Mesodermal cell (in vitro differentiated cells): ENCODE results near the gene MRM2.

Experiments
- H3K27ac ChIP-seq: 2 replicates; pipeline ENCODE4 v1.7.0; 2013; ENCODE audit warnings: mild to moderate bottlenecking, low read depth, low read length, moderate library complexity; ENCODE audit not compliant: severe bottlenecking
- H3K36me3 ChIP-seq: 2 replicates; pipeline ENCODE4 v1.7.1; 2013; ENCODE audit warnings: mild to moderate bottlenecking, low read length, moderate library complexity; ENCODE audit not compliant: control insufficient read depth, insufficient read depth
- H3K4me1 ChIP-seq: one replicate; pipeline ENCODE4 v1.7.1; 2013; ENCODE audit warnings: mild to moderate bottlenecking, low read length; ENCODE audit not compliant: insufficient read depth, control insufficient read depth, poor library complexity, severe bottlenecking
- H3K4me3 ChIP-seq: 2 replicates; pipeline ENCODE4 v1.7.0; 2013; ENCODE audit warnings: low read length, control low read depth, mild to moderate bottlenecking; ENCODE audit not compliant: insufficient read depth, poor library complexity, severe bottlenecking; ENCODE audit errors: extremely low read depth
- H3K9me3 ChIP-seq: 2 replicates; pipeline ENCODE4 v1.7.1; 2013; ENCODE audit warnings: mild to moderate bottlenecking, low read length, moderate library complexity; ENCODE audit not compliant: control insufficient read depth
- WGBS, 2 experiments: methylation state at CpG; one replicate each; pipeline ENCODE4 v1.1.5; 2013; ENCODE audit warnings: missing lambda C conversion rate in 2 of 2; ENCODE audit not compliant: insufficient coverage in 2 of 2; 5-methylcytosine and 5-hydroxymethylcytosine counted together

MRM2 gene

DNA sequence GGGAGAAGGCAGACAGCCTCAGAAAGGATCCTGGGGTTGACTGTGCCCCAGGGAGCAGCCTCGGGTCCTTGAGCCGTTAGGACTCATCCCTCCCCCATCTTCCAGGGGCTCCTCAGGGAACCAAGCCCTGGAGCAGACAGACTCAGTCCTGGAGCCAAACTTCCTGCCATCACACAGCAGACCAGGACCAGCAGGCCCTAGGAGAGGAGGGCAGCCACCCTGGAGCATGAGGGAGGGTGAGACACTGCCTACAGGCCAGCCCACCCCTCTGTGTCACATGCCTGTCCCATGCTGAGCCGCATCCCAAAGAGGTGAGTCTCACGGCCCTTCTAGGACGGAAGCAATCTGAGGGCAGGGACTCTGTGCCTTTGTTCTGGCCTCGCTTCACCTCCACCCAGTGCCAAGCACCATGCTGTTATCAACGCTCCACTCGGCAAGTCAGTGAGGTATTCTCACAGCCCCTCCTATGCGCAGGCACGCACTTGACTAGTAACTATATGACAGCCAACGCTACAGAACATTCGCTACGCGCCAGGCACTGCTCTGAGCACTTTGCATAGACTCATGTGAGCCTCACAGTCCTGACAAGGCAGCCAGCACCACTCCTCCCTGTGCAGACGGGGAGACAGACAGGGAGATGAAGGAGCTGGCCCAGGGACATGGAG is 28.3 kb downstream of the MRM2 start:
- Histone ChIP-seq H3K36me3 (peaks cover 90% of the 10 kb centered on the region), H3K4me3 (no peak overlapping the region), H3K4me1 (peaks cover 11% of the 10 kb centered on the region), H3K9me3 (no peaks in the 10 kb centered on the region), H3K27ac (no peak overlapping the region)
- WGBS, 2 experiments = 89 to 92% methylated on average over 14 to 15 of the region's 15 CpGs

- peaks cover 89% of the 10 kb centered on the region for H3K36me3 ChIP-seq
- no peaks in the 10 kb centered on the region for H3K9me3 ChIP-seq
- WGBS, 2 experiments = 93 to 96% methylated on average over 8 to 10 of the region's 10 CpGs
- H3K4me1 ChIP-seq = peaks cover 11% of the 10 kb centered on the region
- H3K4me3 ChIP-seq = no peak overlapping the region
- no peak overlapping the region for H3K27ac ChIP-seq
Observed at GRCh38 chr7:2212906-2213305, 29.1 kb downstream of the MRM2 start.

- Histone ChIP-seq H3K9me3 (no peaks in the 10 kb centered on the region), H3K27ac (no peak overlapping the region), H3K4me3 (no peak overlapping the region), H3K4me1 (peaks cover 11% of the 10 kb centered on the region), H3K36me3 (peaks cover 88% of the 10 kb centered on the region)
- WGBS, 2 experiments = 92 to 97% methylated on average over 10 to 13 of the region's 13 CpGs
Observed at GRCh38 chr7:2211926-2212325, 30.1 kb downstream of the MRM2 start.

- 92 to 96% methylated on average over 14 of the region's 15 CpGs for WGBS, 2 experiments
- Histone ChIP-seq H3K27ac (no peak overlapping the region), H3K36me3 (peaks cover 85% of the 10 kb centered on the region), H3K9me3 (no peaks in the 10 kb centered on the region), H3K4me1 (peaks cover 11% of the 10 kb centered on the region), H3K4me3 (no peak overlapping the region)
Observed at GRCh38 chr7:2211259-2211880, 30.6 kb downstream of the MRM2 start.

- Histone ChIP-seq H3K27ac (no peak overlapping the region), H3K4me3 (no peak overlapping the region), H3K4me1 (peaks cover 11% of the 10 kb centered on the region), H3K9me3 (no peaks in the 10 kb centered on the region), H3K36me3 (peaks cover 81% of the 10 kb centered on the region)
- WGBS, 2 experiments = 92% methylated on average over 26 to 30 of the region's 30 CpGs
Observed at GRCh38 chr7:2210551-2211258, 31.3 kb downstream of the MRM2 start.

GRCh38 chr7:2209961-2210323 is 32.1 kb downstream of the MRM2 start:
- Histone ChIP-seq H3K36me3 (peaks cover 76% of the 10 kb centered on the region), H3K27ac (no peak overlapping the region), H3K4me3 (no peak overlapping the region), H3K9me3 (no peaks in the 10 kb centered on the region), H3K4me1 (peaks cover 14% of the 10 kb centered on the region)
- WGBS, 2 experiments = 93 to 97% methylated on average over 6 to 8 of the region's 8 CpGs

DNA sequence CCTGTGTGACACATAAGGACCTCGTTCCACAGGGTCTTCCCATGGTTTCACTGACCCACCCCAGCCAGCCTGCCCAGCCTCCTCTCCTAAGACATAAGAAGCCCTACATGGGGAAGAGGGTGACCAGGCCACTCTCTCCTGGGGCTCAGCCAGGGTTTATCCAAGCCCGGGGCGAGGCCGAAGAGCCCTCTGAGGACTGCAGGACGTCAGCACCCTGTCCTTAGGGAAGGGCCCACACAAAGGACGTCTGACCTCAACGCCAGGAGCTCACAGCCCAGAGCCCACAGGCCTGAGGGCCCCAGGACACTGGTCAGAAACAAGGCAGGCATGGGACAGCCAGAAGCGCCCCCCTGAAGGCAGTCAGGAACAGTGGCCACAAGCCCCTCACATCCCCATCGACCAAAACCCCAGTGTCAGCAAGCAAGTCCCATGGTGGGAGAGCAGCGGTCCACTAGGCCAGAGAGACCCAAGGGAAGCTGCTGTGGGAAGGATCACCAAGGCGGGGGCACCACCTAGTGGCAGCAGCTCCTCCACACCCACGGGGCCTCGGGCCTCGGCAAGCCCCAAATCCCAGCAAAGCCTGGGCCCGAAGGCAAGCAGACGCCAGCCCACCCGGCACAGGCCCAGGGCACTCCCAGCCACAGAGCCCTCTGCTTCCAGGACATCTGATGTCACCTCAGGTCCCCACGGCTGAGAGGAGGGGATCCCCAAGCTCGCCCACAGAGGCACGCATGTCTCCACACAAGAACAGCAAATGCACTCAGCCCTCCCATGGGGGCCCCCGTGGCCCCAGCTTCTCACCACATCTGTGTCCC is 32.7 kb downstream of the MRM2 start:
- 76 to 84% methylated on average over 16 to 19 of the region's 21 CpGs for WGBS, 2 experiments
- Histone ChIP-seq H3K4me3 (no peak overlapping the region), H3K27ac (no peak overlapping the region), H3K4me1 (peaks cover 18% of the 10 kb centered on the region), H3K9me3 (no peaks in the 10 kb centered on the region), H3K36me3 (peaks cover 75% of the 10 kb centered on the region)

DNA sequence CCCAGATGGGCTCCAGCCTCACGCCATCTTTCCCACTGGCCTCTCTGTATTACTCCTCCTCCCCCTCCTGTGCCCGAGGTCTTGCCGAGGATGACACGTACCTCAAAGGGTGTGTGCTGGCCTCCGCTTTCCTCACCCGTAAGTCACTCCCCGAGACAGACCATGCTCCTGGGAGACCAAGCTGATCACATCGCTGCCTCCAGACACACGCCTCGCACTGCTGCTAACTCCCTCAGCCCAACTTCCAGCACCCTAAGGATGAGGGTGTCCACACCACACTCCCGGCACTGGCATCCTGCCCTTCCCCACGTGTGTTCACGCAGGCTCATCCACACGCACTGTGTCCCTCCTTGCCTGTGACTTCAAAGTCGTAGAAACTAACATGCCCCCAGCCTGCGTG is 33.3 kb downstream of the MRM2 start:
- no peak overlapping the region for H3K27ac ChIP-seq
- no peaks in the 10 kb centered on the region for H3K9me3 ChIP-seq
- H3K4me3 ChIP-seq = no peak overlapping the region
- peaks cover 69% of the 10 kb centered on the region for H3K36me3 ChIP-seq
- H3K4me1 ChIP-seq = peaks cover 22% of the 10 kb centered on the region
- 84 to 87% methylated on average over 11 to 16 of the region's 16 CpGs for WGBS, 2 experiments

DNA sequence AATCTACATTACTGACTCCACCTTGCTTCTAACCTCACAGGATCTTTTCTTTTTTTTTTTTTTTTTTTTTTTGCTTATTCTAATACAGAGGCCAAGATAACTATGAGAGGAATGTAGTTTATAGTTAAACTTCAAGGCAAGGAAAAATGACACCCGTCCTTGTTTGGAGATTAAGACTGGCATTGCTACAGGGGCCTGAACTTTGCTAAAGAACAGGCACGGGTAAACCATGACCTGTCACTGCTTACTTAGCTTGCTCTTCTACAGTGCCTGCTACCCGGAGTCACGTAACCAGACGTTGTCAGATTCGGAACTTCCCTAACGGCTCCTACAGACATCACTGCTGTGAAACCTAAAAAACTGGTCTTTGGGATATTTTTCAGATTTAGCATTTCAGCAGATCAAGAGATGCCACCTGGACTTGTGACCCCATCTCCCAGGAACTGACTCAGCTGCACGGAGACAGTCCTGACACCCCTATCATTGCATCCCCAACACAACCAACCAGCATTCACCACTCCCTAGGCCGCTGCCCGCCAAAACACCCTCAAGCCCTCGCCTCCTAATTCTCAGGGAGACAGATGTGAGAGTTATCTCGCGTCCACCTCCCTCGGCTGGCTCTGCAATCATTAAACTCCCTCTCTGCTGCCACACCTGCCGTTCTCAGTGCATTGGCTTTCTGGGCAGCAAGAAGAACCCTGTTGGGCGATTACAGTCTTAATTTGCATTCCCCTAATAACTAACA is 36.8 kb downstream of the MRM2 start:
- H3K4me3 ChIP-seq = no peak overlapping the region
- peaks cover 16% of the 10 kb centered on the region for H3K4me1 ChIP-seq
- H3K27ac ChIP-seq = no peak overlapping the region
- WGBS, 2 experiments = 92 to 94% methylated on average over 16 of the region's 16 CpGs
- H3K36me3 ChIP-seq = peaks cover 46% of the 10 kb centered on the region
- H3K9me3 ChIP-seq = no peaks in the 10 kb centered on the region

GRCh38 chr7:2204446-2204845 is 37.6 kb downstream of the MRM2 start:
- Histone ChIP-seq H3K9me3 (no peaks in the 10 kb centered on the region), H3K4me3 (no peak overlapping the region), H3K27ac (no peak overlapping the region), H3K36me3 (peaks cover 53% of the 10 kb centered on the region), H3K4me1 (peaks cover 16% of the 10 kb centered on the region)
- WGBS, 2 experiments = 95 to 99% methylated on average over 10 of the region's 11 CpGs
